GM12878 (cell line): ENCODE results near the gene CSNK1G2.

ENCODE experiments used
- NFIC ChIP-seq: IDR thresholded peaks from 2 replicates; pipeline ENCODE4 v1.6.1; 2012; ENCODE audit warnings: low read depth, mild to moderate bottlenecking, inconsistent platforms, low read length, moderate library complexity
- NFXL1 ChIP-seq: fragments of 450-650 bp; IDR thresholded peaks from 2 replicates; pipeline ENCODE4 v1.6.1; 2017; ENCODE audit warnings: antibody characterized with exemption, mild to moderate bottlenecking, borderline replicate concordance
- NFYB ChIP-seq: IDR thresholded peaks from 2 replicates; pipeline ENCODE4 v1.6.1; 2011; ENCODE audit warnings: low read depth, mild to moderate bottlenecking, low read length, improper control_type of control experiment, moderate library complexity; ENCODE audit not compliant: insufficient read depth
- POLR2A ChIP-seq: IDR thresholded peaks from 2 replicates; pipeline ENCODE4 v1.6.1; 2011; ENCODE audit warnings: low read depth, mild to moderate bottlenecking, low read length
- TBL1XR1 ChIP-seq: IDR thresholded peaks from 2 replicates; pipeline ENCODE4 v1.6.1; 2012; ENCODE audit warnings: low read depth, low read length, improper control_type of control experiment
- TCF12 ChIP-seq: IDR thresholded peaks from 2 replicates; pipeline ENCODE4 v1.6.1; 2011; ENCODE audit warnings: low read depth, mild to moderate bottlenecking, low read length
- YBX1 ChIP-seq: fragments of 450-650 bp; IDR thresholded peaks from 2 replicates; pipeline ENCODE4 v1.6.1; 2016; ENCODE audit warnings: antibody characterized with exemption
- TF ChIP-seq, protein P1 (sequence below), 3 experiments: IDR thresholded peaks in 2 of 3; conservative IDR thresholded peaks in 1 of 3; 2 replicates each; pipeline ENCODE4 v1.5.1; 2011; ENCODE audit warnings: low read depth in 3 of 3, low read length in 3 of 3, mild to moderate bottlenecking in 3 of 3, control low read depth in 2 of 3, moderate library complexity in 2 of 3, inconsistent platforms in 1 of 3, mixed read lengths in 1 of 3; ENCODE audit not compliant: control insufficient read depth in 2 of 3, insufficient read depth in 1 of 3; ENCODE audit errors: extremely low read depth in 1 of 3
- TF ChIP-seq, protein P2 (sequence below): fragments of 150-350 bp; IDR thresholded peaks from 2 replicates; pipeline ENCODE4 v1.6.1; 2016; ENCODE audit warnings: low read depth, low read length

DNA sequence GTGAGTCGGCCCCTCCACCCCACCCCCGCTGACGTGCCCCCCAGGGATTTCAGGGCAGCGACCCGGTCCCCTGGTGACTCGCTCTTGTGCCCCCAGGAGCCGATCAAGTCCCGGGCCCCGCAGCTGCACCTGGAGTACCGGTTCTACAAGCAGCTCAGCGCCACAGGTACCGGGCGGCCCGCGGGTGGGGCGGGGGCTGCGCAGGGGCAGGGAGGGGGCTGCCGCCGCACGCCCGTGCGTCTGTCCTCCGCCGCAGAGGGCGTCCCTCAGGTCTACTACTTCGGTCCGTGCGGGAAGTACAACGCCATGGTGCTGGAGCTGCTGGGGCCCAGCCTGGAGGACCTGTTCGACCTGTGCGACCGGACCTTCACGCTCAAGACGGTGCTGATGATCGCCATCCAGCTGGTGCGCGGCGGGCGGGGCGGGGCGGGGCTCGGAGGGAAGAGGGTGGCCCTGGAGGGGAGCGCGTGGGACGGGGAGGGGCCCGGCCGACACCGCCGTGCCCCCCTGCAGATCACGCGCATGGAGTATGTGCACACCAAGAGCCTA lies 37.4 kb downstream of the CSNK1G2 start:
- TF ChIP-seq TCF12 (no peak), NFXL1 (no peak), TBL1XR1 (no peak), NFYB (no peak), YBX1 (no peak), POLR2A (no peak), NFIC (no peak)
- TF ChIP-seq, protein P1, sequence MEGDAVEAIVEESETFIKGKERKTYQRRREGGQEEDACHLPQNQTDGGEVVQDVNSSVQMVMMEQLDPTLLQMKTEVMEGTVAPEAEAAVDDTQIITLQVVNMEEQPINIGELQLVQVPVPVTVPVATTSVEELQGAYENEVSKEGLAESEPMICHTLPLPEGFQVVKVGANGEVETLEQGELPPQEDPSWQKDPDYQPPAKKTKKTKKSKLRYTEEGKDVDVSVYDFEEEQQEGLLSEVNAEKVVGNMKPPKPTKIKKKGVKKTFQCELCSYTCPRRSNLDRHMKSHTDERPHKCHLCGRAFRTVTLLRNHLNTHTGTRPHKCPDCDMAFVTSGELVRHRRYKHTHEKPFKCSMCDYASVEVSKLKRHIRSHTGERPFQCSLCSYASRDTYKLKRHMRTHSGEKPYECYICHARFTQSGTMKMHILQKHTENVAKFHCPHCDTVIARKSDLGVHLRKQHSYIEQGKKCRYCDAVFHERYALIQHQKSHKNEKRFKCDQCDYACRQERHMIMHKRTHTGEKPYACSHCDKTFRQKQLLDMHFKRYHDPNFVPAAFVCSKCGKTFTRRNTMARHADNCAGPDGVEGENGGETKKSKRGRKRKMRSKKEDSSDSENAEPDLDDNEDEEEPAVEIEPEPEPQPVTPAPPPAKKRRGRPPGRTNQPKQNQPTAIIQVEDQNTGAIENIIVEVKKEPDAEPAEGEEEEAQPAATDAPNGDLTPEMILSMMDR (IDR thresholded peaks at IDR 0.05 in 2 of 3, conservative IDR thresholded peaks at IDR 0.05 in 1 of 3; ENCODE audit: control insufficient read depth in 2 of 3, extremely low read depth in 1 of 3, insufficient read depth in 1 of 3, low read depth in 3 of 3, low read length in 3 of 3) = no peak
- TF ChIP-seq, protein P2, sequence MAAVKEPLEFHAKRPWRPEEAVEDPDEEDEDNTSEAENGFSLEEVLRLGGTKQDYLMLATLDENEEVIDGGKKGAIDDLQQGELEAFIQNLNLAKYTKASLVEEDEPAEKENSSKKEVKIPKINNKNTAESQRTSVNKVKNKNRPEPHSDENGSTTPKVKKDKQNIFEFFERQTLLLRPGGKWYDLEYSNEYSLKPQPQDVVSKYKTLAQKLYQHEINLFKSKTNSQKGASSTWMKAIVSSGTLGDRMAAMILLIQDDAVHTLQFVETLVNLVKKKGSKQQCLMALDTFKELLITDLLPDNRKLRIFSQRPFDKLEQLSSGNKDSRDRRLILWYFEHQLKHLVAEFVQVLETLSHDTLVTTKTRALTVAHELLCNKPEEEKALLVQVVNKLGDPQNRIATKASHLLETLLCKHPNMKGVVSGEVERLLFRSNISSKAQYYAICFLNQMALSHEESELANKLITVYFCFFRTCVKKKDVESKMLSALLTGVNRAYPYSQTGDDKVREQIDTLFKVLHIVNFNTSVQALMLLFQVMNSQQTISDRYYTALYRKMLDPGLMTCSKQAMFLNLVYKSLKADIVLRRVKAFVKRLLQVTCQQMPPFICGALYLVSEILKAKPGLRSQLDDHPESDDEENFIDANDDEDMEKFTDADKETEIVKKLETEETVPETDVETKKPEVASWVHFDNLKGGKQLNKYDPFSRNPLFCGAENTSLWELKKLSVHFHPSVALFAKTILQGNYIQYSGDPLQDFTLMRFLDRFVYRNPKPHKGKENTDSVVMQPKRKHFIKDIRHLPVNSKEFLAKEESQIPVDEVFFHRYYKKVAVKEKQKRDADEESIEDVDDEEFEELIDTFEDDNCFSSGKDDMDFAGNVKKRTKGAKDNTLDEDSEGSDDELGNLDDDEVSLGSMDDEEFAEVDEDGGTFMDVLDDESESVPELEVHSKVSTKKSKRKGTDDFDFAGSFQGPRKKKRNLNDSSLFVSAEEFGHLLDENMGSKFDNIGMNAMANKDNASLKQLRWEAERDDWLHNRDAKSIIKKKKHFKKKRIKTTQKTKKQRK = no peak
